Measurements from ENCODE around the gene FAM72A.
"Not testable (repeated sequence)": the region's sequence is repeated elsewhere in the genome, so short reads cannot be mapped to it uniquely, and the experiment has no call there.

Gene FAM72A

DNA sequence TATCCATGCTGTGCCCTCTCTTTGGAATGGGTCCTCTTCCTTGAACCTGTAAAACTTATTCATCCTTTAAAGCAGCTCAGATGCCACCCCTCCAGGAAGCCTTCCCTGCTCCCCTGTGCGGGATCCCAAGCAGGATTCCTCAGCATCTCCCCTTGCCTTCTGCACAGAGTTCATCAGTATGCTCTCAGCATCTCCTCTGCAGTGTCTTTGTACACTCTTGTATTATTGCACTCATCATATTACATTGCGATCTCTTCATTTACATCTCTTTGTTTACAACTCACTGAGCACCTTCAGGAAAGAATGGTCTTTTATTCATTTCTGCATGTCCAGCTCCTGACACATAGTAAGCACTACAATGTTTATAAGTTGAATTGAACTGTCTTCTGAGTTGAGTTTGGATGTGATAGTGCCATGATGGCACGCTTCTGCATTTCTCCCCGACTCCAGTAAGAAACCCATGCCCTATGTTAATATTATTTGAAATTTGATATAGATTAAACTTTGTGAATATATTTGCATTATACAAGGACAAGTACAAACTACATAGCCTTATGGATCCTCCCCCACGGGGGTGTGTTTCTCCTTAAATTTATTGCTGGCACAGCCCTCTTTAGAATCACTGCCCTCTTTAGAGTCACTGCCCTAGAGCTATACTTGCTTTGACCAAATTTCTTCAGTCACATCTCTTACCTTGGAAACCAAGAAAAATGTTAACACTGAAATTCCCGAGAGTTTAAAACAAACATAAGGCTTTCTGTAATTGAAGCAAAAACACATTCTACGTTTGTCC, 13.2 kb upstream of the FAM72A start:
- DNase-seq (ENCODE audit: low spot score) = not testable (repeated sequence)

DNA sequence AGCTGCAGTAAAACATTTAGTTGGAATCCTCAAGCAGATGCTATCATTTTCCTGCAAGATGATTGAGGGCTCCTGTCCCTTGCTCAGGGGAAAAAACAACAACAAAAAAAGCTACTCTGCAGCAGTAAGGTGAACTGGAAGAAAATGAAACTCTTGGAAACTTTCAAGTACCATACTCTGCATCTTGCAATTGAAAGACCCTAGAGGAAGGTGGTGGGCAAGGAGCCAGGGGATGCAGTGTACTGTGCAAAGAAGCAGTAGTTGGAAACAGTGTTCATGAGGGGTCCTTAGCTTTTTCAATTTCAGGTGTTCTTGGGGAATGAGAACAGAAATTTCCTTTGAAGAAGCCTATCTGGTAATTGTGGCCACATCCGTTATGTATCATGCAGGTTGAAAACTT, 8.2 kb upstream of the FAM72A start:
- not testable (repeated sequence) for DNase-seq (ENCODE audit: low spot score)

DNA sequence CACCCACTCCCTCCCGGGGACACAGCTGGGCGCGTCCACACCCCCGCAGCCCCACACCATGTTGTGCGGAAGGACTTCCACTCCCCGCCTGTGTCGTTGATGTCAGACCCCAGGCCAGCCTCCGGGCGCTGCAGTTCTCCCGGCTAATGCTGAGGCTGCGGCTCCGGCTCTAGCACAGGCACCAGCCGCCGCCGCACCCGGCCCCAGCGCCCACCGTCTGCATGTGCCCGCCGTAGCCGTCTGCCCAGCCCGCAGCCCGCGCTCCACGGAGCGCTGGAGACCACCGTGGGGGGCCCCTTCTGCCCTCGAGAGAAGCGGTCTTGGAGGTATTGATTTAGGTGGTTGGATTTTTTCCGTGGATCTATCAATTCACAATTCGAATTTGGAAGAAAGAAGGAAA, 2.9 kb upstream of the FAM72A start:
- DNase-seq (ENCODE audit: low spot score) = not testable (repeated sequence)

DNA sequence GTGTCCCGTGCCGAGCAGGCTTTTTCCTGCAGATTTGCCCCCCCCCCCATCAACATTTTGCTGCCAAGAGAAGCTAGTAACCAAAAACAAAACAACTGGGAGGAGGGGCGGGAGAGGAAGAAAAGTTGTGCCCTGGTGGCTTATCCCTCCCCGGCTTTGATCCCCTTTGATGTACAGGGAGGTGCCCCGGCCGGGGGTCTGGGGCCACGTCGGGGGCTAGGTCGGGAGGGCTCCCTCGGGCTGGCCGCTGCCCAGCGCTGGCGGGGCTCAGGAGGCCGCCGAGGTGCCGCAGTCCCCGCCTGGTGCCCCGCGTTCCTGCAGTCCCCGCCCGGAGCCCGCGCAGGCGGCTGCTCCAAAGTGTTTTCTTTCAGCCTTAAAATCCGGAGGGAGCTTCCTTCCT, 2.2 kb upstream of the FAM72A start:
- not testable (repeated sequence) for DNase-seq (ENCODE audit: low spot score)

DNA sequence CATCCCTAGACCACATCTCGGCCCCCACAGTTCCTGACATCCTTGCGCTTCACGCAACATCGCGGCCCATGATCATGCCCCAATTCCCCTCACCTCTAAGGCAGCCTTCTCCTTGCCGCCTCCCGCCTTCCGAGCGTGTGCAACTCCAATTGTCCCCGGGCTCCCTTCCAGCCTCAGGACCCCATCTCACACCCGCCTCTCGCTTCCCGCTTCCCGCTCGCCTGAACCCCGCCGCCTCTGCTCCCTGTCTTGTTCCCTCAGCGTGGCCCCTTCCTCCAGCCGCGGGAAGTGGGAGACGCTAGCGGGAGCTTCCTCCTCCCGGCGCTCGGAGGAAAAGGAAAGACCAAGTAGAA, 1.5 kb upstream of the FAM72A start:
- not testable (repeated sequence) for DNase-seq (ENCODE audit: low spot score)

DNA sequence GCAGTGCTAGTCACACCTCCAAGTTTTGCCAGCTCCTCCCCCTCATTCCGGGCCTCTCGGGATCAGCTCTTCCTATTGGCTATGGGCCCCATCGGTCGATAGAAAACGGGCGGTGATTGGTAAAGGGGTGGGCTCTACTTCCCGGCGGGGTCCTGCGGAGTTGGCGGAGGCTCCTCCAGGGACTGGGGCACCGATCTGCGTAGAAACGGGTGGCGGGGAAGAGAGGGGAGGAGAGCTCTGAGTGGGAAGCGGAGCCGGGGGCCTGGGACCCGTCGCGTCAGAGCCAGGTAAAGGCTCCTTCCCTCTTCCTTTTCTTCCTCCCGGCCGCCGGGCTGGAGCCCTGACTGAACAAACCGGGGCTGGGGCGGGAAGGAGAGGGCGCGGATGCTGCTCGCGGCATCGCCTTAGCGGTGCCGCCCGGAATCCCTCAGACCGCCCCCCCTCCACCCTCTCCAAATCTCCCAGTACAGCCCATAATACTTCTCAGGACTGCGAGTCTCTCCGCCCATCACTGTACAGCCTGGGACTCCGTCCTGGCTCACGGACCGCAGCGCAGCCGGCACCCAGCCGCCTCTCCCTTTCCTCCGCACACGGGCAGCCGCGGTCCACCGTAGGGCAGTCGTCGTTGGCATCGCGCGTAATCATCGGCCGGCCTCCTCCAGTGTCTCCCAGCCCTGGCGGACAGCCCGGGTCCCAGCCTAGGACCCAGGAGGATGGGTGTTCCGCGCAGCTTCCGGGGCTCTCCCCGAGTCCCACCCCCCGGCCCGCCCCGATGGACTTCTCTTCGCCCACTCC, 922 bp upstream of the FAM72A start, which contains the start of gene SRGAP2:
SRGAP2 (plus strand) TSS at position 178 of the 795 bp plus-strand sequence. CDS start 2,430 bp downstream, outside the sequence.
- peak; percentile 40 for DNase-seq (ENCODE audit: low spot score)

DNA sequence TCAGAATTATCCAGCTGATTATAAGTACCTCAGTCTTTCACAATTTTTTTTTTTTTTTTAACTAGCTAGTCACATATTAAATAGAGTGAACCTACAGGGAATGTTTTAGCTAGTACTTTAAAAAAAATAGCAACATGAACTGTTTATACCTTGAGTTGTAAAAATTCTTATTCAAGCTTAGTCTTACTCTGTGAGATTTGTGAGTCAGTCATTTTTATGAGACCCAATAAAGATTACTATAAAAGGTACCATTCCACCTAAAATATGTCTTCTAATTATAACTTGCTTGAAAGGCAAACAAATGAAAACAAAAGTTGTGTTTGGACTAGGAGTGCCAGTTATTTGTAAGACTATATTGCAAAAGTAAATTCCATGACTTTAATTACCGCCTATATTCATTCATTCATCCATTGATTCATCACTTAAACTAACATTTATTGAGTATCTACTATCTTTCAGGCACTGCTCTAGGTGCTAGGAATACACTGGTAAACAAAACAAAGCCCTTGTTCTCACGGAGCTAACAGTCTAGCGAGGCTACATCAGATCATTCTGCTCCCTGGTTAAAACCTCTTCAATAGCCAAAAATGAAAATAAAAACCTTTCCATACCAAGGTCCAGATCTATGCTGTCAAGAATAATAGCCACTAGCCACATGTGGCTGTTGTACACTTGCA, 5.8 kb downstream of the FAM72A start:
- not testable (repeated sequence) for DNase-seq (ENCODE audit: low spot score)

DNA sequence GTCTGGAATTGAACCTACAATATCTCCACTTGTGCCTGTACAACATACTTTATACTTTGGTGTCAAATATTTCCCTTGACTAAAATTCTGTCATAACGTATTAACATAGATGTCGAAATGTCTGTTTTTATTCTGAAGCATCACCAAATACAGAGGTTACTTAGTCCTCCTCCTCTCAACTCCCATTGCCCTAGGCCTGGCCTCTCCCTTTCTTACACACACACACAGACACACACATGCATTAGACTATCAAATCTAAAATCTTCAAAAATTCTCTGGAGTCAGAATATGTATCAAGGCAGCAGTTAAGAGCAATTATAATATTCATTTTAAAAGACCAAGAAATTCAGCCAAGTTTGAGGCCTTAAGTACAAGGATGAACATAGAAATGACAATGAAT, 7.5 kb downstream of the FAM72A start:
- DNase-seq (ENCODE audit: low spot score) = not testable (repeated sequence)

DNA sequence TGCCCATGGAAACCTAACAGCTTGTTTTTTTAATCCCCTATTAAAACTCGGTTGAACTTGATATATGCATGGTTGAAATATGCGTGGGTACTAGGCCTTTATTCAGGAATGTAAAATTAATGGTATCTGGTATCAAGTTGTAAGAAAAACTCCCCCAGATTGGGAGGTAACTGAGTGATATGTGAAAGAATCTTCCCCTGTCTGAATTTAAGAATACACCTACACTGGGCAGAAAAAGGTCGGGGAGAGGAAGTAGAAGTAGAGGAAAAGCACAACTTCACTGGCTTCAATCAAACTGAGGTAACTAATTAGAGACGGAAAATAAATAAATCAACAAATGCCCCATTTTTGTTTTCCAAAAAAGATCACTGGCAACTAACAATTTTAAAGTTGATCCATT, 15.8 kb downstream of the FAM72A start:
- not testable (repeated sequence) for DNase-seq (ENCODE audit: low spot score)

DNA sequence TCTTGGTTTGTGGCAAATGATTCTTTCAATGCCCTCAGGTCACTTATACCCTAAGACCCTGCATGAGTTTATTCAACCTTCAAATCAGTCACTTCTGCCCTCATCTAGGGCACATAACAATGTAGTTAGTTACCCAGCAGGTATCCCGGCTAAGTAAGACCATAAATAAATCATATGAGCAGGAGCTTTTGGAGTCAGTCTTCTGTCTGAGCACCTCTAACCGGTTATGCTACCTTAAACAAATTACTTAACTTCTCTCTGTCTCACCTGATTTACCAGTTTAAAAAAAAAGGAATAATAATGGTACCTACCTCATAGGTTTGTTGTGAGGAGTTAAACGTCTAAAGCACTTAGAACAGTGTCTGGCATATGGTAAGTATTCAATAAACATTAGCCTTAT, 16.9 kb downstream of the FAM72A start:
- DNase-seq (ENCODE audit: low spot score) = not testable (repeated sequence)

DNA sequence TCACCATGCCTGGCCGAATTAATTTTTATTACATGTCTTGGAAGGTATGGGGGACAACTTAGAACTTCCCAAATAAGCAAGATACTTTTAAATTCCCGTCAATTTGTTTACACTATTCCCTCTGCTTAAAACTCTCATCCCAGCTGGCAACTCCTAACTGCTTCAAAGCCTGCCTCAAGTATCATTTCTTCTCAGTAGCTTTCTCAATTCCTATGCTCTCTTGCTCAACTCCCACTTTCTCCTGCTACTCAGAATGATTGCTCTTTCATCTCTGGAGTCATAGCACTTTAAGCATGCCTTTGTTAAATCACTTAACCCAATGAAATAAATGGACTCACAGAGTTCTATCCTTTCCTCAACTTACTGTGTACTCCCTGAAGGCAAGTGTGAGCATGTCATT, 18.9 kb downstream of the FAM72A start:
- not testable (repeated sequence) for DNase-seq (ENCODE audit: low spot score)

DNA sequence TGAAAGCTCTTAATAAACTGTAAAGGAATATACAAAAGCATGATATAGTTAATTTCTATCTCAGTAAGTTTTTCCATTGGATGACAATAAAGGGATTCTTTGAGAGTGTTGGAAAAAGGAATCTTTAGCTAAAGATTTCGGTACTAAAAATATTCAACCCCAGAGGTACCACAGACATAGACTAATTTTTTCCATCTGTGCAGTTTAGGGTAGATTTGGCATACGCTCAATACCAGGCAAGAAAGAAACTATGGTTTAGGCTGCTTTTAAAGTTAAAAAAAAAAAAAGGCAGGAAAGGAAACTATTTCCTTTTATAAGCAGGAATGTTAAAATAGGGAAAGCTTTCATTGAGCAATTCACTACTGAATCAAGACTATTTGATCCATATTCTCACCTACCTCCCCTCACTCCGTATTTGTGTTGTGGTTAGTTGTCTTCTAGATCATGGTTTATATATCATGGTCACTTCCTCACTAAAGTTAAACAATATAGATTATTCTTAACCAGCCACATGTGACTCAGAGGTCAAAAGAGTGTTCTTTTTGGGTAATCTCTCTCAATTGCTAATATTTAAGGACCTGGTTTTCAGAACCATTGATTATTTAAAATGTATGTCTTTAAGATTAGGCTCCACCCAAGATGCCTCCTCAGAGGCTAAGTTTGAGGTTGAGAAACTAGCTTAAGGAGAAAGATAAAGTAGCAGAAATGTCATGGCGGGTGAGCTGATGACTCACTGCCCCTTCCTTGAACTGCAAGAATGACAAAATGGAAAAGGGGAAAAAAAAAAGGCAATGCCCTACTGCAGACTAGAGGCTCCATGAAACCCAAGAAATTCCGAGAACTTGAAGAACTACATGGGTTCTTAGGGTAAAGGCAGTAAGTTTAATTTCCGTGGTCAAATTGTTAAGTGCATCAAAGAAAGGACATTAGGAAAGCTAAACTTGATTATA, 20.0 kb downstream of the FAM72A start:
- not testable (repeated sequence) for DNase-seq (ENCODE audit: low spot score)

DNA sequence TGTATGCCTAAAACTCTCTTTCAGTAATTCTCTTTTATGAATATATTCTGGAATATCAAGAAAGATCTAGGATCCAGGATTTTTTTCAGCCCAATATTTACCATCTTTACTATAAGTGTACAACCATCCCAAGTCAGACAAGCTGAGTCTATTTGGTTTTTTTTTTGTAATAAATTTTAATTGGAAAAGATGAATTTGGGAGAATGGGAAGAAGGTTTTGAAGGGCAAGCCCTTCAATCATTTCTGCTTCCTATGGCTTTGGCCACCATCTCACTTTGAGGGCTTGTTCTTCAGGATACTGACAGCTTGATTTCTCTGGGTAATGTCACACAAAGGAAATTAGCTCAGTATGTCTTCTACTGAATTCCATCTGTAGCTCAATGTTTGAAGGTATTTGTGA, 23.0 kb downstream of the FAM72A start:
- not testable (repeated sequence) for DNase-seq (ENCODE audit: low spot score)

DNA sequence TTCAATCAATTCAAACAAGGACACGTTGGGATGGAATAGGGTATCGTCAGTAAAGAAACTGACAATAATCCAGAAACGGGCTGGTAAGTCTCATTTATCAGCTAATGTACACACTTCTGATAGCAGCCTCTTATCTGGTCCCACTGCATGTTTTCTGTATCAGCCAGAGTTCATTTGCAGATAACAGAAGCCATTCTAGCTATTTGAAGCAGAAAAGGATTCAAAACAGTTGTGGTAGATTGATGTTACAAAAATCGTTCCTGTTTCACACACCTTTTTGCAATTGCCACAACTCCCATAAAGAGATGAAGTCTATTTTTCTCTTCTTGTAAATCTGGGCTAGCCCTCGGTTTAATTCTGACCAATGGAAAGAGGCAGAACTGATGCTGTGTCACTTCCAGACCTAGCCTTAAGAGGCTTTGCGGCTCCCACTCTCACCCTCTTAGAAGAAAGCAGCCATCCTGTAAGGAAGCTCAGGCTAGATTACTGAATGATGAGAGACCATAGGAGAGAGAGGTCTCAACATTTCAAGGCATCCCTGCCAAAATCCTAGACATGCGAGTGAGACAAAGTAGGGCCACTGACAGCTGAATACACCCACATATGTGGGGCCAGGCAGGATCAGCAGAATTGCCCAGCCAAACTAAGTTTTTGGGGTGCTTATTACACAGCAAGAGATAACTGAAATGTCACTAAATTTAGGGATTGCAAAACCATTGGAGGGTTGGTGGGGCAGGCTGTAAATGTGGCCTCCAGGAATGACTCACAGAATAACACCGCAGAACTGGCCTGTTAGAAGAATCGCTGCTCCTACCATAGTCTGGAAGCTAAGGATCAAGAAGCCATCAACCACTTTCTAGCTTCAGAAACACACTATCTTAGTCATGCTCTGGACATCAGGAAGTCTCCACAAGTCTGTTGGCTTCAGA, 24.3 kb downstream of the FAM72A start:
- not testable (repeated sequence) for DNase-seq (ENCODE audit: low spot score)

DNA sequence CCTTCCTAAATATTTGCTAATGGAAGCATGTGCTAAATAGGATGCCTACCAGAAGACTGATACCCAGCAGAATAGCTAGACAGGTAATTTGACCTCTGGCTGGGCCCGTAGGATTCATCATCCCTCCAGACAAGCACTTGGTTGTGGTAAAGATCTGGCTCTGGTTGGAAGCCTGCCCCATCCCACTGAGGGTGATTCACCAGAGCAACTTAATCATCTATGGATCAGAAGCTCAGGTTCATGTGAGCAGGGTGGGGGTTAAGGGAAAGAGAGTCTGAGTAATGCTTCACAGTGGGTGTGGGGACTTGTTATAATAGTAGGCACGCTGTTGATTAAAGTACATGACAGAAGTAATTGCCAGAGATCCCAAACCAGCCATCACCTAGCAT, 26.5 kb downstream of the FAM72A start:
- DNase-seq (ENCODE audit: low spot score) = not testable (repeated sequence)

DNA sequence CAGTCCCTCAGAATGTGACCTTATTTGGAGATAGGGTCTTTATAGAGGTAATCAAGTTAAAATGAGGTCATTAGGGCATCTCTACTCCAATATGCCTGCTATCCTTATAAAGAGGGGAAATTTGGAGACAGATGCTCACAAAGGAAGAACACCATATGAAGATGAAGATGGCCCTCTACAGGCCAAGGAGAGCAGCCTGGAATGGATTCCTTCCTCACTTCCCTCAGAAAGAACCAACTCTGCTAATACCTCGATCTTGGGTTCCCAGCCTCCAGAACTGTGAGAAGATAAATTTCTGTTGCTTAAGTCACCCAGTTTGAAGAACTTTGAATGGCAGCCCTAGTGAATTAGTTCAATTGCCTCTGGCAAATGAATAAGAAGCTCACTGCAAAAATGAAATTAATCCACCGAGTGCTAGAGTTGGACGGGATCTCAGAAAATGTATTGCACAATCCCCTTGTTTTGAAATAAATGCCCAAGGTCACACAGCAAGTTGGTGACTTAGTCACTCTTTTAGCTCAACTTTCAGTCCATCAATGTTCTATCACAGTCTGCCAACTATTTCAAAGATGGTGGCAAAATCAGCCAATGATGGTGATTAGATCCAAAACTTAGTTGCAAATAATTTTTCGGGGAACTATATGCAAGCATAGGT, 27.1 kb downstream of the FAM72A start:
- not testable (repeated sequence) for DNase-seq (ENCODE audit: low spot score)

DNA sequence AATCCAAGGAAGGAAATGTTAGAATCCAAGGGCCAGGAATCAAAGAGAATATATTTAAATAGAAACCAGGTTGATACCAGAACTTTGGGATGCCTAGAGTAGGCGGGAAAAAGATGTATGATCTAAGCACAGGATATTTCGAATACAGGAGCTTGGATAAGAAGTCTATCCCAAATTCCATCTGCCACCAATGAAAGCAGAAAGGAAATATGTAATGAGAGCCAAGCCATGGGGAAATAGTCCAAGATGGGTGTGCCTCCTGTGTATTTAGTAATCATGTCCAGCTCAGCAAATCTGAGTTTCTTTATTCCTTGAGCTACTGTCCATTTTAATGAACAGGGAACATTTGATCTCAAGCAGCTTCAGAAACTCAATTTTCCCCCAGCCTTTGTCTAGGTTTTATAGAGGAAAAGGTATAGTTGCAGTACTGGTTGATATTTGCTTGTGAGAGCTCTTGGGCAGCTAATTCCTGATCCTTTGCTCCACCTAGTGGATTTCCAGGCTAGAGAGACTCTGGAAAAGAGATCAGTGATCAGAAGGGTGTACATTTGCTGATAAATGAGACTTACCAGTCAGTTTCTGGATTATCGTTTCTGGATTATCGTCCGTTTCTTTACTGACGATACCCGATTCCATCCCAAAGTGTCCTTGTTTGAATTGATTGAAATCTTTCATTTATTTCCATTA, 28.3 kb downstream of the FAM72A start:
- DNase-seq (ENCODE audit: low spot score) = not testable (repeated sequence)

DNA sequence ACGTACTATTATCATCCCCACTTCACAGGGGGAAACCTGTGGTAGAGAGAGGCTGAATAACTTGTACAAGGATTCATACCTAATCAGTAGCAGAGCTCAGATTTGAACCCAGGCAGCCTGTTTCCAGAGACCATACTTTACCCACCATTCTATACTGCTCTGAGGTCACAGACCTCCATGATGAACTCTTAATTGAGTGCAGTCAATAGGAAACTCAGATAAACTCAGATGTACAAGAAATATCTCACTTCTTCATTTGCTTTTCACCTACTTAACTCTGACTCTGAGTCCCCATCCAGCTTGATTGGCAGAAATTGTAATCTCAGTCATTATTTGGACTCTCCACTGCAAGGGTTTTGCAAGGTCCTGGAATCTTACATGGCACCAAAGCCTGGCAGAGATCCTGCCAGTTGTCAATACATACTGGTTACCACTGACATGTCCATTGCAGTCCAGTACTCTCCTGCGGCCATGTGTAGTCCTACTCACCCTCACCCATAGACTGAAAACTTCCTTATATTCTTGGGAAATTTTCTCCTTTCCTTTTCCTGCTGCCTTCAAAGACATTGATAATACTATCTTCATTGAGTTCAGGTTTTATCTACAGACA, 29.4 kb downstream of the FAM72A start:
- DNase-seq (ENCODE audit: low spot score) = not testable (repeated sequence)

DNA sequence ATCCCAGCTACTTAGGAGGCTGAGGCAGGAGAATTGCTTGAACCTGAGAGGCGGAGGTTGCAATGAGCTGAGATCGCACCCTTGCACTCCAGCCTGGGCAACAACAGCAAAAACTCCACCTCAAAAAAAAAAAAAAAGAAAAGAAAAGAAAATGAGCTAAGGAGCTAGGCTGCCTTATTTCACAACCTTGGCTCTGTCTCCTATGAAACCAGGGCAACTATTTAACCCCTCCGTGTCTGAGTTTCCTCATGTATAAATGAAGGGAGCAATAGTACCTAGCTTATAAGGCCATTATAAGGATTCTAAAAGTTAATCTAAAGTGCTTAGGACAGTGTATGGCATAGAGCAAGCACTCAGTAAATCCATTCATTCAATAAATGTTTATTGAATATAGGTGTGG, 32.8 kb downstream of the FAM72A start:
- not testable (repeated sequence) for DNase-seq (ENCODE audit: low spot score)

Data from putamen (tissue), 1 donor.